BLaER1 (cell line): ENCODE data around the gene TGM1.

Experiments
- H3K27ac ChIP-seq: shearing (Covaris generic); formaldehyde crosslinking; 2 replicates; pipeline ENCODE4 v1.8.1; 2022
- H3K27me3 ChIP-seq: shearing (Covaris generic); formaldehyde crosslinking; 2 replicates; pipeline ENCODE4 v1.8.1; 2022
- H3K36me3 ChIP-seq: shearing (Covaris generic); formaldehyde crosslinking; 2 replicates; pipeline ENCODE4 v1.8.1; 2022
- H3K4me1 ChIP-seq: shearing (Covaris generic); formaldehyde crosslinking; 2 replicates; pipeline ENCODE4 v1.8.1; 2022
- H3K4me2 ChIP-seq: shearing (Covaris generic); formaldehyde crosslinking; 2 replicates; pipeline ENCODE4 v1.8.1; 2022
- H3K4me3 ChIP-seq: shearing (Covaris generic); formaldehyde crosslinking; 2 replicates; pipeline ENCODE4 v1.8.1; 2022
- H3K9ac ChIP-seq: shearing (Covaris generic); formaldehyde crosslinking; 2 replicates; pipeline ENCODE4 v1.8.1; 2022
- H3K9me3 ChIP-seq: shearing (Covaris generic); formaldehyde crosslinking; 2 replicates; pipeline ENCODE4 v1.8.1; 2022
- H4K20me1 ChIP-seq: shearing (Covaris generic); formaldehyde crosslinking; 2 replicates; pipeline ENCODE4 v1.8.1; 2022
- Cebpa-rat ChIP-seq: shearing (Covaris generic); IDR thresholded peaks from 2 replicates; pipeline ENCODE4 v1.8.1; 2022

Gene TGM1

GRCh38 chr14:24307156-24307574 lies 44.2 kb upstream of the TGM1 start:
- Histone ChIP-seq H3K9me3 (no peaks in the 10 kb centered on the region), H3K27me3 (no peaks in the 10 kb centered on the region), H3K4me1 (peaks cover 44% of the 10 kb centered on the region), H3K27ac (no peak overlapping the region), H3K4me2 (no peak overlapping the region), H3K36me3 (peaks cover 75% of the 10 kb centered on the region), H3K9ac (no peak overlapping the region), H4K20me1 (peaks cover 15% of the 10 kb centered on the region), H3K4me3 (no peak overlapping the region)
- no peak for TF ChIP-seq Cebpa-rat

- TF ChIP-seq Cebpa-rat = no peak
- H3K9ac ChIP-seq = no peak overlapping the region
- peaks cover 82% of the 10 kb centered on the region for H3K36me3 ChIP-seq
These were observed 41.0 kb upstream of the TGM1 start for GRCh38 chr14:24304019-24304387.

GRCh38 chr14:24300326-24300980 lies 37.5 kb upstream of the TGM1 start:
- Histone ChIP-seq H3K4me3 (peak overlapping the region; percentile 87), H3K9ac (peak overlapping the region; percentile 88), H3K4me2 (peak overlapping the region; percentile 99), H3K27me3 (no peaks in the 10 kb centered on the region), H3K4me1 (peaks cover 53% of the 10 kb centered on the region), H3K9me3 (no peaks in the 10 kb centered on the region), H4K20me1 (peaks cover 25% of the 10 kb centered on the region), H3K27ac (peak overlapping the region; percentile 76), H3K36me3 (peaks cover 56% of the 10 kb centered on the region)
- TF ChIP-seq Cebpa-rat = no peak

More at GRCh38 chr14:24304019-24304387, 41.0 kb upstream of the TGM1 start:
- Histone ChIP-seq H3K9me3 (no peaks in the 10 kb centered on the region), H3K4me3 (no peak overlapping the region), H4K20me1 (peaks cover 25% of the 10 kb centered on the region), H3K4me2 (no peak overlapping the region), H3K4me1 (peaks cover 33% of the 10 kb centered on the region), H3K27me3 (no peaks in the 10 kb centered on the region), H3K27ac (no peak overlapping the region)

- peak within 1 kb of the TSS; percentile 99 for H3K4me2 ChIP-seq
- H3K9me3 ChIP-seq = no peaks in the 10 kb centered on the region
- peaks cover 50% of the 10 kb centered on the region for H3K36me3 ChIP-seq
- peak within 1 kb of the TSS; percentile 87 for H3K4me3 ChIP-seq
- peaks cover 25% of the 10 kb centered on the region for H4K20me1 ChIP-seq
- H3K27me3 ChIP-seq = no peaks in the 10 kb centered on the region
- H3K4me1 ChIP-seq = peaks cover 53% of the 10 kb centered on the region
- peak within 1 kb of the TSS; percentile 76 for H3K27ac ChIP-seq
- TF ChIP-seq Cebpa-rat = no peak
- H3K9ac ChIP-seq = peak within 1 kb of the TSS; percentile 88
These were observed 36.5 kb upstream of the TGM1 start, which contains the start of the genes DHRS1 and NOP9 for GRCh38 chr14:24299255-24300191. DHRS1 (minus strand) TSS chr14:24299780; CDS start chr14:24299106, 674 bp downstream. NOP9 (plus strand) TSS chr14:24299850; CDS start chr14:24299955, 105 bp downstream.

- Histone ChIP-seq H3K4me2 (peak overlapping the region; percentile 99), H3K27me3 (no peaks in the 10 kb centered on the region), H3K4me1 (peaks cover 53% of the 10 kb centered on the region), H3K36me3 (peaks cover 44% of the 10 kb centered on the region), H4K20me1 (peaks cover 25% of the 10 kb centered on the region), H3K27ac (peak overlapping the region; percentile 76; the same call in 1 of the 2 replicates), H3K4me3 (peak overlapping the region; percentile 87), H3K9ac (peak overlapping the region; percentile 88), H3K9me3 (no peaks in the 10 kb centered on the region)
- no peak for TF ChIP-seq Cebpa-rat
These were observed 35.9 kb upstream of the TGM1 start for GRCh38 chr14:24298892-24299254.

GRCh38 chr14:24297190-24297964 lies 34.4 kb upstream of the TGM1 start:
- peak overlapping the region; percentile 62 for H3K4me2 ChIP-seq
- TF ChIP-seq Cebpa-rat = no peak
- no peak overlapping the region for H3K27ac ChIP-seq

GRCh38 chr14:24296341-24297157 lies 33.6 kb upstream of the TGM1 start:
- peak overlapping the region; percentile 62 for H3K4me2 ChIP-seq

More at GRCh38 chr14:24297190-24297964, 34.4 kb upstream of the TGM1 start:
- H4K20me1 ChIP-seq = peaks cover 22% of the 10 kb centered on the region
- H3K4me1 ChIP-seq = peaks cover 53% of the 10 kb centered on the region
- H3K36me3 ChIP-seq = peaks cover 41% of the 10 kb centered on the region
- H3K27me3 ChIP-seq = no peaks in the 10 kb centered on the region
- H3K9me3 ChIP-seq = no peaks in the 10 kb centered on the region
- H3K4me3 ChIP-seq = no peak overlapping the region
- H3K9ac ChIP-seq = 0 out of 2 replicates have a peak overlapping the region, but pooled peaks have one; percentile 57

GRCh38 chr14:24293525-24293924 lies 30.5 kb upstream of the TGM1 start:
- Histone ChIP-seq H4K20me1 (no peaks in the 10 kb centered on the region), H3K4me3 (no peak overlapping the region), H3K9ac (no peak overlapping the region), H3K9me3 (no peaks in the 10 kb centered on the region), H3K4me1 (peaks cover 29% of the 10 kb centered on the region), H3K27me3 (no peaks in the 10 kb centered on the region), H3K27ac (no peak overlapping the region), H3K36me3 (peaks cover 57% of the 10 kb centered on the region), H3K4me2 (no peak overlapping the region)
- no peak for TF ChIP-seq Cebpa-rat

More at GRCh38 chr14:24296341-24297157, 33.6 kb upstream of the TGM1 start:
- TF ChIP-seq Cebpa-rat = no peak
- peak overlapping the region; percentile 5; the same call in 1 of the 2 replicates for H3K27ac ChIP-seq
- H3K4me3 ChIP-seq = no peak overlapping the region
- H4K20me1 ChIP-seq = peaks cover 15% of the 10 kb centered on the region
- peaks cover 50% of the 10 kb centered on the region for H3K4me1 ChIP-seq
- peaks cover 41% of the 10 kb centered on the region for H3K36me3 ChIP-seq
- no peaks in the 10 kb centered on the region for H3K27me3 ChIP-seq
- H3K9ac ChIP-seq = peak overlapping the region; percentile 57
- no peaks in the 10 kb centered on the region for H3K9me3 ChIP-seq
